ENCODE data around the gene PCLO.

- TF ChIP-seq GATA3 (IDR thresholded peaks at IDR 0.05; ENCODE audit: low read depth, low read length) (no peak), GATA2 (IDR thresholded peaks at IDR 0.05; ENCODE audit: low read depth, low read length) (no peak)
Observed at GRCh38 chr7:82980130-82980788, 182.4 kb downstream of the PCLO start.

Data from SH-SY5Y (cell line).